ENCODE data around the gene VPS50. TPM values are rescaled to one million over a fixed set of nuclear protein-coding genes. Genes with fewer than 3 reads are reported as not detected.

Gene VPS50
- total and polyA plus RNA-seq, 2 donors from 2014 or later, result 12.9 to 33.8 TPM

GRCh38 chr7:93352881-93353280 is 120.7 kb downstream of the VPS50 start:
- no peaks in the 10 kb centered on the region for H3K27me3 ChIP-seq (ENCODE audit: control insufficient read depth, insufficient read depth, low read length)
- H3K9ac ChIP-seq (ENCODE audit: low read length in 3 of 3), result no peak overlapping the region
- H3K4me3 ChIP-seq (ENCODE audit: low read length in 3 of 3), result no peak overlapping the region
- DNase-seq, result no peak
- H3K9me3 ChIP-seq (ENCODE audit: control insufficient read depth in 2 of 3, insufficient read depth in 1 of 3, low read length in 3 of 3), result no peaks in the 10 kb centered on the region
- FAIRE-seq, result no peak
- peaks cover 0 to 1% (median 0%) of the 10 kb centered on the region in 3 donors for H3K36me3 ChIP-seq (ENCODE audit: control insufficient read depth in 2 of 3, insufficient read depth in 3 of 3, low read length in 3 of 3)
- intact Hi-C loops (cut with DNase I), result no loop called here
- H3K27ac ChIP-seq (ENCODE audit: low read depth in 2 of 2, low read length in 2 of 2), result no peak overlapping the region
- TF ChIP-seq CTCF (IDR thresholded peaks at IDR 0.05; ENCODE audit: borderline replicate concordance, extremely low read depth, insufficient read depth), result no peak
- no peaks in the 10 kb centered on the region for H3K4me1 ChIP-seq (ENCODE audit: control insufficient read depth in 2 of 3, insufficient read depth in 2 of 3, low read depth in 1 of 3, low read length in 3 of 3)

GRCh38 chr7:93354815-93355214 is 122.6 kb downstream of the VPS50 start:
- Histone ChIP-seq H3K27ac (ENCODE audit: low read depth in 2 of 2, low read length in 2 of 2) (no peak overlapping the region), H3K9ac (ENCODE audit: low read length in 3 of 3) (no peak overlapping the region), H3K36me3 (ENCODE audit: control insufficient read depth in 2 of 3, insufficient read depth in 3 of 3, low read length in 3 of 3) (peaks cover 0 to 6% (median 0%) of the 10 kb centered on the region in 3 donors), H3K4me3 (ENCODE audit: low read length in 3 of 3) (no peak overlapping the region), H3K4me1 (ENCODE audit: control insufficient read depth in 2 of 3, insufficient read depth in 2 of 3, low read depth in 1 of 3, low read length in 3 of 3) (no peaks in the 10 kb centered on the region), H3K27me3 (ENCODE audit: control insufficient read depth, insufficient read depth, low read length) (no peaks in the 10 kb centered on the region), H3K9me3 (ENCODE audit: control insufficient read depth in 2 of 3, insufficient read depth in 1 of 3, low read length in 3 of 3) (no peaks in the 10 kb centered on the region)
- intact Hi-C loops (cut with DNase I), result no loop called here
- DNase-seq, result no peak
- no peak for TF ChIP-seq CTCF (IDR thresholded peaks at IDR 0.05; ENCODE audit: borderline replicate concordance, extremely low read depth, insufficient read depth)
- FAIRE-seq, result no peak

GRCh38 chr7:93359520-93360198 is 127.5 kb downstream of the VPS50 start:
- TF ChIP-seq CTCF (IDR thresholded peaks at IDR 0.05; ENCODE audit: borderline replicate concordance, extremely low read depth, insufficient read depth), result no peak
- DNase-seq, result no peak
- FAIRE-seq, result no peak
- no peaks in the 10 kb centered on the region for H3K4me1 ChIP-seq (ENCODE audit: control insufficient read depth in 2 of 3, insufficient read depth in 2 of 3, low read depth in 1 of 3, low read length in 3 of 3)
- H3K36me3 ChIP-seq (ENCODE audit: control insufficient read depth in 2 of 3, insufficient read depth in 3 of 3, low read length in 3 of 3), result peaks cover 0 to 6% (median 0%) of the 10 kb centered on the region in 3 donors
- H3K9ac ChIP-seq (ENCODE audit: low read length in 3 of 3), result no peak overlapping the region
- no peaks in the 10 kb centered on the region for H3K9me3 ChIP-seq (ENCODE audit: control insufficient read depth in 2 of 3, insufficient read depth in 1 of 3, low read length in 3 of 3)
- no peak overlapping the region for H3K27ac ChIP-seq (ENCODE audit: low read depth in 2 of 2, low read length in 2 of 2)
- H3K4me3 ChIP-seq (ENCODE audit: low read length in 3 of 3), result no peak overlapping the region
- no peaks in the 10 kb centered on the region for H3K27me3 ChIP-seq (ENCODE audit: control insufficient read depth, insufficient read depth, low read length)
- intact Hi-C loops (cut with DNase I), result no loop called here

Measured in kidney (tissue), 14 donors.